Type B pancreatic cell (in vitro differentiated cells): Measurements from ENCODE around the gene ROR2. TPM values are rescaled to one million over a fixed set of nuclear protein-coding genes. Genes with fewer than 3 reads are reported as not detected.

Source experiments
- DNase-seq: peaks from one replicate; pipeline ENCODE4 v3.0.0; 2021; ENCODE audit warnings: mixed read lengths; ENCODE audit not compliant: unreplicated experiment; ENCODE audit errors: extremely low spot score
- H3K27ac Mint-ChIP-seq: 2 replicates; pipeline ENCODE4 v1.8.0; 2021; ENCODE audit warnings: mild to moderate bottlenecking, mixed read lengths
- H3K27me3 Mint-ChIP-seq: 2 replicates; pipeline ENCODE4 v1.8.0; 2021; ENCODE audit warnings: mixed read lengths
- H3K36me3 Mint-ChIP-seq: 2 replicates; pipeline ENCODE4 v1.8.0; 2021; ENCODE audit warnings: mixed read lengths
- H3K4me1 Mint-ChIP-seq: one replicate; pipeline ENCODE4 v1.8.0; 2021; ENCODE audit warnings: mixed read lengths; ENCODE audit not compliant: unreplicated experiment
- H3K4me3 Mint-ChIP-seq: 2 replicates; pipeline ENCODE4 v1.8.0; 2021; ENCODE audit warnings: mild to moderate bottlenecking, mixed read lengths
- H3K9me3 Mint-ChIP-seq: 2 replicates; pipeline ENCODE4 v1.8.0; 2021; ENCODE audit warnings: mixed read lengths
- total RNA-seq: library from RNA; stranded (reverse); gene quantifications from 2 replicates; pipeline ENCODE4 v1.2.1, GENCODE V29; 2021; ENCODE audit warnings: low replicate concordance
- TF ChIP-seq, protein P1 (sequence below): fragments of 200-600 bp; sonication (generic); conservative IDR thresholded peaks from 2 replicates; pipeline ENCODE4 v1.5.0; 2021; ENCODE audit warnings: antibody characterized with exemption, mild to moderate bottlenecking

ROR2 gene
- total RNA-seq, 1 donor from 2014 or later: 48.9 TPM

DNA sequence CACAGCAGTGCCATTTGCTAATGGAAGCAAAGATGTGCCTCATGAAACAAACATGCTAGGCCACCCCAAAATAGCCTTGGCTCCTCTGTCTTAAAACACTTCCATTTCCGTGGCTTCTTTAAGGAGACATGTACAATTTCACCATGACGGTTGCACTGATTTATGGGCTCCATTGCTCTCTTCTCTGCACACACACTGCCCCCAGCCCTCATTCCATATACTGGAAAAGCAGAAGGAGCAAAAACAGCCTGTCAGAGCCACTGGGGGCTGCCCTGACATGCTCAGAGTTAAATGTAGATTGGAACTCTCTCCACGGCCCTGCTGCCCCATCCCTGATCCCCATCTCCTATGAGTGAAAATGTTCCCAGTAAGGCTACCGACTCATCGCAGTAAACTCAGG lies 114.8 kb downstream of the ROR2 start:
- Mint-ChIP-seq H3K27ac (peak overlapping the region; percentile 18), H3K4me1 (peaks cover 64% of the 10 kb centered on the region), H3K9me3 (no peaks in the 10 kb centered on the region), H3K4me3 (peak overlapping the region; percentile 34), H3K27me3 (peaks cover 4% of the 10 kb centered on the region), H3K36me3 (peaks cover 4% of the 10 kb centered on the region)
- no peak for DNase-seq
- TF ChIP-seq, protein P1, sequence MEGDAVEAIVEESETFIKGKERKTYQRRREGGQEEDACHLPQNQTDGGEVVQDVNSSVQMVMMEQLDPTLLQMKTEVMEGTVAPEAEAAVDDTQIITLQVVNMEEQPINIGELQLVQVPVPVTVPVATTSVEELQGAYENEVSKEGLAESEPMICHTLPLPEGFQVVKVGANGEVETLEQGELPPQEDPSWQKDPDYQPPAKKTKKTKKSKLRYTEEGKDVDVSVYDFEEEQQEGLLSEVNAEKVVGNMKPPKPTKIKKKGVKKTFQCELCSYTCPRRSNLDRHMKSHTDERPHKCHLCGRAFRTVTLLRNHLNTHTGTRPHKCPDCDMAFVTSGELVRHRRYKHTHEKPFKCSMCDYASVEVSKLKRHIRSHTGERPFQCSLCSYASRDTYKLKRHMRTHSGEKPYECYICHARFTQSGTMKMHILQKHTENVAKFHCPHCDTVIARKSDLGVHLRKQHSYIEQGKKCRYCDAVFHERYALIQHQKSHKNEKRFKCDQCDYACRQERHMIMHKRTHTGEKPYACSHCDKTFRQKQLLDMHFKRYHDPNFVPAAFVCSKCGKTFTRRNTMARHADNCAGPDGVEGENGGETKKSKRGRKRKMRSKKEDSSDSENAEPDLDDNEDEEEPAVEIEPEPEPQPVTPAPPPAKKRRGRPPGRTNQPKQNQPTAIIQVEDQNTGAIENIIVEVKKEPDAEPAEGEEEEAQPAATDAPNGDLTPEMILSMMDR: no peak

DNA sequence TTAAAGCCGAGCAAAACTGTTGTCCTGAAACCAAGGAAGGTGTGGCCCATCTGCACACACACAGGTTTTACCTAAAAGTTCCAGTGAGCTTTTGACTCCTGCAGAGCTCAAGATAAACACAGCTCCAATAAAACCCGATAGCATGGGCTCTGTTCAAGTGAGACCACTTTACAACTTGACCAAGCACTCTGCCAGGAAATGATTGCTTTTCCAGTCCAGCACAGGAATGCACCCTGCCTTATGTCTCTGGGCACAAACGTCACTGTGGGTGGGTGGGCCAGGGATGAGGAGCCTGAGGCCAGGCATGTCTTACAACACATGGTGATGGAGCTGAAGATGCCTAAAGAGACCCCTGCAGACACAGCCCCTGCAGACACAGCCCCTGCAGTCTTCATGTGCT lies 115.3 kb downstream of the ROR2 start:
- Mint-ChIP-seq H3K4me1 (peaks cover 59% of the 10 kb centered on the region), H3K27ac (peak overlapping the region; percentile 62), H3K27me3 (peaks cover 4% of the 10 kb centered on the region), H3K9me3 (no peaks in the 10 kb centered on the region), H3K4me3 (peak overlapping the region; percentile 34), H3K36me3 (peaks cover 4% of the 10 kb centered on the region)
- TF ChIP-seq, protein P1: no peak
- DNase-seq: no peak

- H3K27ac Mint-ChIP-seq: peak overlapping the region; percentile 62
- H3K9me3 Mint-ChIP-seq: no peaks in the 10 kb centered on the region
- no peaks in the 10 kb centered on the region for H3K36me3 Mint-ChIP-seq
- no peaks in the 10 kb centered on the region for H3K27me3 Mint-ChIP-seq
- peak overlapping the region; percentile 58 for H3K4me3 Mint-ChIP-seq
- TF ChIP-seq, protein P1: no peak
- no peak for DNase-seq
- peaks cover 55% of the 10 kb centered on the region for H3K4me1 Mint-ChIP-seq
Measured at GRCh38 chr9:91833878-91834255, 116.2 kb downstream of the ROR2 start.

GRCh38 chr9:91833096-91833877 lies 116.7 kb downstream of the ROR2 start:
- H3K27ac Mint-ChIP-seq: peak overlapping the region; percentile 62
- H3K27me3 Mint-ChIP-seq: no peaks in the 10 kb centered on the region
- H3K36me3 Mint-ChIP-seq: no peaks in the 10 kb centered on the region
- H3K4me3 Mint-ChIP-seq: peak overlapping the region; percentile 58
- H3K4me1 Mint-ChIP-seq: peaks cover 49% of the 10 kb centered on the region
- no peak for DNase-seq
- no peaks in the 10 kb centered on the region for H3K9me3 Mint-ChIP-seq
- TF ChIP-seq, protein P1: no peak

- TF ChIP-seq, protein P1: no peak
- Mint-ChIP-seq H3K27me3 (no peaks in the 10 kb centered on the region), H3K4me3 (no peak overlapping the region), H3K4me1 (peaks cover 44% of the 10 kb centered on the region), H3K27ac (no peak overlapping the region), H3K9me3 (no peaks in the 10 kb centered on the region), H3K36me3 (no peaks in the 10 kb centered on the region)
- DNase-seq: no peak
Measured at GRCh38 chr9:91832322-91832721, 117.7 kb downstream of the ROR2 start.
